ENCODE data around the gene ZBED2. TPM values are rescaled to one million over a fixed set of nuclear protein-coding genes. Genes with fewer than 3 reads are reported as not detected.
A peak's percentile ranks its signal among the peaks of the same experiment; 100 is the strongest.

The ZBED2 gene
- total RNA-seq, 2 experiments from 2014 or later, result 0.68 to 0.74 TPM

GRCh38 chr3:111591555-111591954 is 3.6 kb downstream of the ZBED2 start:
- Mint-ChIP-seq H3K4me1 (ENCODE audit: low read depth) (peaks cover 82% of the 10 kb centered on the region), H3K9me3 (ENCODE audit: insufficient read depth) (no peaks in the 10 kb centered on the region), H3K27ac (peak overlapping the region; percentile 41), H3K27me3 (ENCODE audit: low read depth) (no peaks in the 10 kb centered on the region), H3K36me3 (ENCODE audit: low read depth) (peaks cover 89% of the 10 kb centered on the region), H3K4me3 (no peak overlapping the region)
- ATAC-seq (peak; percentile 21), DNase-seq (no peak)
- ChIA-PET CTCF (interaction anchor here (1.1 to 2.7 kb wide), 5 partner anchors 9 to 25 kb away, joined by 3 to 15 read pairs (median 9); no protein-coding TSS in a partner anchor), POLR2A (interaction anchor here (0.8 to 3.3 kb wide), 4 partner anchors 8 to 45 kb away, joined by 3 to 11 read pairs (median 4); no protein-coding TSS in a partner anchor)

- ChIA-PET POLR2A (interaction anchor here (1.3 kb wide), 1 partner anchor 26 kb away, joined by 3 read pairs; no protein-coding TSS in a partner anchor), CTCF (interaction anchor here (1.2 to 2.7 kb wide), 7 partner anchors 10 to 101 kb away, joined by 4 to 15 read pairs (median 6); no protein-coding TSS in a partner anchor)
- H3K4me1 Mint-ChIP-seq (ENCODE audit: low read depth), result peaks cover 73% of the 10 kb centered on the region
- no peaks in the 10 kb centered on the region for H3K9me3 Mint-ChIP-seq (ENCODE audit: insufficient read depth)
- no peak for ATAC-seq
- H3K36me3 Mint-ChIP-seq (ENCODE audit: low read depth), result peaks cover 87% of the 10 kb centered on the region
- peak overlapping the region; percentile 28 for H3K27ac Mint-ChIP-seq
- DNase-seq, result no peak
- H3K4me3 Mint-ChIP-seq, result no peak overlapping the region
- H3K27me3 Mint-ChIP-seq (ENCODE audit: low read depth), result no peaks in the 10 kb centered on the region
Observed at GRCh38 chr3:111590143-111590491, 5.0 kb downstream of the ZBED2 start.

- no peak for ATAC-seq
- ChIA-PET POLR2A (interaction anchor here (1.3 kb wide), 1 partner anchor 27 kb away, joined by 3 read pairs; no protein-coding TSS in a partner anchor), CTCF (interaction anchor here (1.2 to 2.7 kb wide), 7 partner anchors 9 to 102 kb away, joined by 4 to 15 read pairs (median 6); no protein-coding TSS in a partner anchor)
- Mint-ChIP-seq H3K4me1 (ENCODE audit: low read depth) (peaks cover 69% of the 10 kb centered on the region), H3K4me3 (no peak overlapping the region), H3K27ac (no peak overlapping the region), H3K27me3 (ENCODE audit: low read depth) (no peaks in the 10 kb centered on the region), H3K36me3 (ENCODE audit: low read depth) (peaks cover 86% of the 10 kb centered on the region), H3K9me3 (ENCODE audit: insufficient read depth) (no peaks in the 10 kb centered on the region)
- no peak for DNase-seq
Observed at GRCh38 chr3:111589303-111590142, 5.6 kb downstream of the ZBED2 start.

DNA sequence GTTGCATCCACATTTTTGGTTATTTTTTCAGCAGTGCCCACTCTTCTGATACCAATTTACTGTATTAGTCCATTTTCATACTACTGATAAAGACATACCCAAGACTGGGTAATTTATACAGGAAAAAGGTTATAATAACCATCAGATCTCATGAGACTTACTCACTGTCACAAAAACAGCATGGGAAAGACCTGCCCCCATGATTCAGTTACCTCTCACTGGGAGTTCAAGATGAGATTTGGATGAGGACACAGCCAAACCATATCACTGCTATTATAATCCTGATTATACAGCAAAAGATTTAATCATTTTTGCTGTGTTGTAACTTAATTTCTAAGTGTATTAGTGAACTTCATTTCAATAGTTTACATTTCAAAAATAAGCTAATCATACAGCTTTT is 6.6 kb downstream of the ZBED2 start:
- ChIA-PET POLR2A (no interaction called here), CTCF (interaction anchor here (2.1 kb wide), 1 partner anchor 11 kb away, joined by 7 read pairs; no protein-coding TSS in a partner anchor)
- Mint-ChIP-seq H3K4me3 (no peak overlapping the region), H3K27ac (peak overlapping the region; percentile 56), H3K9me3 (ENCODE audit: insufficient read depth) (no peaks in the 10 kb centered on the region), H3K4me1 (ENCODE audit: low read depth) (peaks cover 68% of the 10 kb centered on the region), H3K27me3 (ENCODE audit: low read depth) (no peaks in the 10 kb centered on the region), H3K36me3 (ENCODE audit: low read depth) (peaks cover 86% of the 10 kb centered on the region)
- DNase-seq (no peak), ATAC-seq (no peak)

DNA sequence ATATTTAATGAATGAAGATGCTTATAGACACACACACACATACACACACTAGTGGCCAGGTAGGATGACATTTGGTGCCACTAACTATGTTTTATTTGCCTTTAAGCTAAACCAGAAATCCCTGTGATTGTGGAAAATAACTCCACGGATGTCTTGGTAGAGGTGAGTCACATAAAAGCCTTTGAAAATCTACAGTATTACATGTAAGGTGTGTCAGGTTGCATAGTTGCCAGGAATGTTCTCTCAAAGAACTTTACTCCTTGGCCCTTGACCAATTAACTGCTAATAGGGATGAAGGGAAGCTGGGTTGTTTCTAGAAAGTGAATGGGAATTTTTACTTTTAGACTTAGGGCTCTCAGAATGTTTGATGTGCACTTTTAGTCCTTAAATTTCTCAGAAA is 9.9 kb downstream of the ZBED2 start:
- ChIA-PET CTCF (interaction anchor here (1.5 kb wide), 1 partner anchor 23 kb away, joined by 3 read pairs; no protein-coding TSS in a partner anchor), POLR2A (no interaction called here)
- Mint-ChIP-seq H3K36me3 (ENCODE audit: low read depth) (peaks cover 90% of the 10 kb centered on the region), H3K27ac (no peak overlapping the region), H3K9me3 (ENCODE audit: insufficient read depth) (no peaks in the 10 kb centered on the region), H3K4me1 (ENCODE audit: low read depth) (peaks cover 71% of the 10 kb centered on the region), H3K4me3 (no peak overlapping the region), H3K27me3 (ENCODE audit: low read depth) (no peaks in the 10 kb centered on the region)
- ATAC-seq (no peak), DNase-seq (no peak)

GRCh38 chr3:111584744-111585143 is 10.4 kb downstream of the ZBED2 start:
- Mint-ChIP-seq H3K27ac (no peak overlapping the region), H3K27me3 (ENCODE audit: low read depth) (no peaks in the 10 kb centered on the region), H3K9me3 (ENCODE audit: insufficient read depth) (no peaks in the 10 kb centered on the region), H3K4me1 (ENCODE audit: low read depth) (peaks cover 69% of the 10 kb centered on the region), H3K4me3 (no peak overlapping the region), H3K36me3 (ENCODE audit: low read depth) (peaks cover 90% of the 10 kb centered on the region)
- ATAC-seq (no peak), DNase-seq (no peak)
- POLR2A ChIA-PET, result no interaction called here
- CTCF ChIA-PET, result no interaction called here

DNA sequence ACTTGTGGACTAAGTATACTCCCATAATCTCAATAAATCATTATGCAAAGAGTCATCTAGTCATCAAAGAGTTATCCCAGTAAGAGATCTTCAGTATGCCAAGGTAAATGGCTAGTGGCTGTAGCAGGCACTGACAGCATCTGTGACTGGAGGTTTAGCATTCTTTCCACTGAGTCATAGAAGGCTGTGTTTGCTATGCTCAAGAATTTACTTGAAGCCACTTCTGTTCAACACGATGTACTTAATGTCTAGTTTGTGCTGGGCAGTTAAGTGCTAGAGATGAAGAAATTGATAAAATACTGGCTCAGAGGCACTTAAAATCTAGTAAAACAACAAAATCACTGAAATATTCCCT is 13.0 kb downstream of the ZBED2 start:
- Mint-ChIP-seq H3K9me3 (ENCODE audit: insufficient read depth) (no peaks in the 10 kb centered on the region), H3K4me1 (ENCODE audit: low read depth) (peaks cover 77% of the 10 kb centered on the region), H3K4me3 (no peak overlapping the region), H3K36me3 (ENCODE audit: low read depth) (peaks cover 93% of the 10 kb centered on the region), H3K27me3 (ENCODE audit: low read depth) (no peaks in the 10 kb centered on the region), H3K27ac (no peak overlapping the region)
- no peak for ATAC-seq
- CTCF ChIA-PET, result interaction anchor here (1.5 kb wide), 1 partner anchor 34 kb away, joined by 5 read pairs; no protein-coding TSS in a partner anchor
- no peak for DNase-seq
- POLR2A ChIA-PET, result no interaction called here

- peak overlapping the region; percentile 41 for H3K27ac Mint-ChIP-seq
- ATAC-seq (no peak), DNase-seq (no peak)
- peaks cover 78% of the 10 kb centered on the region for H3K4me1 Mint-ChIP-seq (ENCODE audit: low read depth)
- ChIA-PET POLR2A (no interaction called here), CTCF (interaction anchor here (0.8 to 1.5 kb wide), 2 partner anchors 35 kb away, joined by 4 to 5 read pairs; no protein-coding TSS in a partner anchor)
- H3K4me3 Mint-ChIP-seq, result no peak overlapping the region
- H3K9me3 Mint-ChIP-seq (ENCODE audit: insufficient read depth), result no peaks in the 10 kb centered on the region
- H3K36me3 Mint-ChIP-seq (ENCODE audit: low read depth), result peaks cover 92% of the 10 kb centered on the region
- no peaks in the 10 kb centered on the region for H3K27me3 Mint-ChIP-seq (ENCODE audit: low read depth)
Observed at GRCh38 chr3:111581403-111582119, 13.6 kb downstream of the ZBED2 start.

DNA sequence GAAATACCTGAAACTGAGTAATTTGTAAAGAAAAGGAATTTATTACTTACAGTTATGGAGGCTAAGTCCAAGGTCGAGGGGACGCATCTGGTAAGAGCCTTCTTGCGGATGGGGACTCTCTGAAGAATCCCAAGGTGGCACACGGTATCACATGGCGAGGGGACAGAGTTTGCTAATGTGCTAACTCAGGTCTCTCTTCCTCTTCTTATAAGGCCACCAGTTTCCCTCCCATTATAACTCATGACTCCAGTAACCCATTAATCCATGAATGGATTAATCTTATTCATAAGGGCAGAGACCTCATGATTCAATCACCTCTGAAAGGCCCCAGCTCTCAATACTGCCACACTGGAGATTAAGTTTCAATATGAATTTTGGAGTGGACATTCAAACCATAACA is 15.7 kb downstream of the ZBED2 start:
- H3K27me3 Mint-ChIP-seq (ENCODE audit: low read depth), result no peaks in the 10 kb centered on the region
- no peak for DNase-seq
- H3K36me3 Mint-ChIP-seq (ENCODE audit: low read depth), result peaks cover 90% of the 10 kb centered on the region
- H3K4me1 Mint-ChIP-seq (ENCODE audit: low read depth), result peaks cover 82% of the 10 kb centered on the region
- ChIA-PET CTCF (interaction anchor here (1.8 to 4.9 kb wide), 3 partner anchors 11 to 113 kb away, joined by 10 to 59 read pairs (median 24); no protein-coding TSS in a partner anchor), POLR2A (no interaction called here)
- H3K4me3 Mint-ChIP-seq, result no peak overlapping the region
- H3K9me3 Mint-ChIP-seq (ENCODE audit: insufficient read depth), result no peaks in the 10 kb centered on the region
- ATAC-seq, result no peak
- H3K27ac Mint-ChIP-seq, result no peak overlapping the region

- no peak for ATAC-seq
- ChIA-PET POLR2A (interaction anchor here (1.1 to 2.1 kb wide), 3 partner anchors 21 to 38 kb away, joined by 3 to 16 read pairs (median 4); no protein-coding TSS in a partner anchor), CTCF (interaction anchor here (0.7 to 4.9 kb wide), 22 partner anchors 8 to 145 kb away, joined by 3 to 59 read pairs (median 5); partner anchors contain the start of gene ZBED2)
- H3K4me3 Mint-ChIP-seq, result no peak overlapping the region
- H3K9me3 Mint-ChIP-seq (ENCODE audit: insufficient read depth), result no peaks in the 10 kb centered on the region
- peaks cover 89% of the 10 kb centered on the region for H3K36me3 Mint-ChIP-seq (ENCODE audit: low read depth)
- H3K27ac Mint-ChIP-seq, result peak overlapping the region; percentile 60
- no peak for DNase-seq
- no peaks in the 10 kb centered on the region for H3K27me3 Mint-ChIP-seq (ENCODE audit: low read depth)
- H3K4me1 Mint-ChIP-seq (ENCODE audit: low read depth), result peaks cover 78% of the 10 kb centered on the region
Observed at GRCh38 chr3:111578867-111579266, 16.3 kb downstream of the ZBED2 start.

GRCh38 chr3:111577798-111578685 is 17.1 kb downstream of the ZBED2 start:
- ChIA-PET CTCF (interaction anchor here (0.7 to 4.9 kb wide), 31 partner anchors 9 to 390 kb away, joined by 3 to 59 read pairs (median 5); partner anchors contain the start of gene ZBED2), POLR2A (interaction anchor here (1.0 to 2.1 kb wide), 5 partner anchors 16 to 39 kb away, joined by 3 to 16 read pairs (median 4); no protein-coding TSS in a partner anchor)
- H3K9me3 Mint-ChIP-seq (ENCODE audit: insufficient read depth), result no peaks in the 10 kb centered on the region
- peak overlapping the region; percentile 71 for H3K27ac Mint-ChIP-seq
- ATAC-seq, result peak; percentile 87
- no peak for DNase-seq
- H3K4me3 Mint-ChIP-seq, result no peak overlapping the region
- H3K27me3 Mint-ChIP-seq (ENCODE audit: low read depth), result no peaks in the 10 kb centered on the region
- H3K36me3 Mint-ChIP-seq (ENCODE audit: low read depth), result peaks cover 87% of the 10 kb centered on the region
- peaks cover 76% of the 10 kb centered on the region for H3K4me1 Mint-ChIP-seq (ENCODE audit: low read depth)

Measured in activated CD8-positive, alpha-beta T cell treated with anti-CD3 and anti-CD28 coated beads, Interleukin-2, amount 10 ng/mL, durations not matched to agents 7 days and 5 days (primary cell).